Measurements from ENCODE around the gene BRIP1.

GRCh38 chr17:61722398-61722797 is 140.9 kb downstream of the BRIP1 start:
- TF ChIP-seq GATA2 (IDR thresholded peaks at IDR 0.05; ENCODE audit: low read depth, low read length) (no peak), GATA3 (IDR thresholded peaks at IDR 0.05; ENCODE audit: low read depth, low read length) (no peak)
